Type B pancreatic cell (in vitro differentiated cells): ENCODE measurements around the gene INSIG2. TPM values are rescaled to one million over a fixed set of nuclear protein-coding genes. Genes with fewer than 3 reads are reported as not detected.

ENCODE experiments used
- DNase-seq: peaks from one replicate; pipeline ENCODE4 v3.0.0; 2021; ENCODE audit warnings: mixed read lengths; ENCODE audit not compliant: unreplicated experiment; ENCODE audit errors: extremely low spot score
- H3K27ac Mint-ChIP-seq: 2 replicates; pipeline ENCODE4 v1.8.0; 2021; ENCODE audit warnings: mild to moderate bottlenecking, mixed read lengths
- H3K27me3 Mint-ChIP-seq: 2 replicates; pipeline ENCODE4 v1.8.0; 2021; ENCODE audit warnings: mixed read lengths
- H3K36me3 Mint-ChIP-seq: 2 replicates; pipeline ENCODE4 v1.8.0; 2021; ENCODE audit warnings: mixed read lengths
- H3K4me1 Mint-ChIP-seq: one replicate; pipeline ENCODE4 v1.8.0; 2021; ENCODE audit warnings: mixed read lengths; ENCODE audit not compliant: unreplicated experiment
- H3K4me3 Mint-ChIP-seq: 2 replicates; pipeline ENCODE4 v1.8.0; 2021; ENCODE audit warnings: mild to moderate bottlenecking, mixed read lengths
- H3K9me3 Mint-ChIP-seq: 2 replicates; pipeline ENCODE4 v1.8.0; 2021; ENCODE audit warnings: mixed read lengths
- total RNA-seq: library from RNA; stranded (reverse); gene quantifications from 2 replicates; pipeline ENCODE4 v1.2.1, GENCODE V29; 2021; ENCODE audit warnings: low replicate concordance
- TF ChIP-seq, protein P1 (sequence below): fragments of 200-600 bp; sonication (generic); conservative IDR thresholded peaks from 2 replicates; pipeline ENCODE4 v1.5.0; 2021; ENCODE audit warnings: antibody characterized with exemption, mild to moderate bottlenecking

Gene INSIG2
- total RNA-seq, 1 donor from 2014 or later: 18.7 TPM

DNA sequence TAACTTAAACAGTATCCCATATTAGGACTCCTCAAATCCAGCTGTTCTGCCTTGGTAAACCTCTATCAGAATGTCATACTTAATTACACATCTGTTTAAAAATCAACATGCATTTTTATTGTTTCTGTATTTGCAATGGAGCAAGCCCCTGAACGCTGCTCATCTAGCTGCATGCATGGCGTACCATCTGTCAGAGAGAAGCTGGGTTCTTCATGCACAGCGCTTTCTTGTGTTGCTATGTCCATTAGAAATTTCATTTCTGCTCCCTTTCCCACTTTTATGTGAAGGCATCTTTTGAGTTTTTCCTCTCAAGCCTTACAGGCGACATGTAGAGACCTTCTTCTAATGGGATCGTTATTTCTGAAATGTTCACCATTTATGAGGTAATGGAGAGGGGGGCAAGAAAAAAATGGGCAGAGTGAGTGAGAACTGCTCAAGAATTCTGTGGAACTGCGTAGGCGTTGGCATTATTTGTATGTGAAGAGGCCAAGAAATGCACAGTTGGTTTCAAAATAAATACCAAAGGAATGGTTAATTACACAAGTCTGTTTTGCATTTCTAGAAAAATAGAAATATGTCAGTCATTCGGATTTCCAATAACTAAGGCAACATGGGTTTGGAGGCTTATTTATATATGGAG lies 31.6 kb downstream of the INSIG2 start:
- no peak overlapping the region for H3K27ac Mint-ChIP-seq
- H3K4me3 Mint-ChIP-seq: no peak overlapping the region
- no peak for DNase-seq
- H3K9me3 Mint-ChIP-seq: no peaks in the 10 kb centered on the region
- H3K27me3 Mint-ChIP-seq: no peaks in the 10 kb centered on the region
- H3K36me3 Mint-ChIP-seq: no peaks in the 10 kb centered on the region
- TF ChIP-seq, protein P1, sequence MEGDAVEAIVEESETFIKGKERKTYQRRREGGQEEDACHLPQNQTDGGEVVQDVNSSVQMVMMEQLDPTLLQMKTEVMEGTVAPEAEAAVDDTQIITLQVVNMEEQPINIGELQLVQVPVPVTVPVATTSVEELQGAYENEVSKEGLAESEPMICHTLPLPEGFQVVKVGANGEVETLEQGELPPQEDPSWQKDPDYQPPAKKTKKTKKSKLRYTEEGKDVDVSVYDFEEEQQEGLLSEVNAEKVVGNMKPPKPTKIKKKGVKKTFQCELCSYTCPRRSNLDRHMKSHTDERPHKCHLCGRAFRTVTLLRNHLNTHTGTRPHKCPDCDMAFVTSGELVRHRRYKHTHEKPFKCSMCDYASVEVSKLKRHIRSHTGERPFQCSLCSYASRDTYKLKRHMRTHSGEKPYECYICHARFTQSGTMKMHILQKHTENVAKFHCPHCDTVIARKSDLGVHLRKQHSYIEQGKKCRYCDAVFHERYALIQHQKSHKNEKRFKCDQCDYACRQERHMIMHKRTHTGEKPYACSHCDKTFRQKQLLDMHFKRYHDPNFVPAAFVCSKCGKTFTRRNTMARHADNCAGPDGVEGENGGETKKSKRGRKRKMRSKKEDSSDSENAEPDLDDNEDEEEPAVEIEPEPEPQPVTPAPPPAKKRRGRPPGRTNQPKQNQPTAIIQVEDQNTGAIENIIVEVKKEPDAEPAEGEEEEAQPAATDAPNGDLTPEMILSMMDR: no peak
- peaks cover 8% of the 10 kb centered on the region for H3K4me1 Mint-ChIP-seq

DNA sequence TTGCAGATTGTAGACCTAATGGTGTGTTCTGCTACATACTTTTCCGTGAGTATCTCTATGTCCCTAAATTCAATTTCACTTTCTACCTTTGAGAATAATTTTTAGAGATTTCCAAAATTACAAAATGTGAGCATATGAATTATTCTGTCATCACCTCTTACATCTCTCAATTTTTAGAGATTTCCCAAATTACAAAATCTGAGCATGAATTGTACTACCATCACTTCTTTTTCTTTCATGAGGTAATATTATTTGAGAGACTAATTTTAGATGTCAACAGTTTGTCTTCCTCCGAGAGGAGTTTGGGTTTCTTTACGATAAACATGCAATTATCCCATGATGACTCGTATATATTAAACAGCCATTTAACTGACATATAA lies 32.1 kb downstream of the INSIG2 start:
- Mint-ChIP-seq H3K27ac (no peak overlapping the region), H3K27me3 (no peaks in the 10 kb centered on the region), H3K36me3 (no peaks in the 10 kb centered on the region), H3K4me3 (no peak overlapping the region), H3K9me3 (no peaks in the 10 kb centered on the region), H3K4me1 (peaks cover 8% of the 10 kb centered on the region)
- TF ChIP-seq, protein P1: no peak
- DNase-seq: no peak

DNA sequence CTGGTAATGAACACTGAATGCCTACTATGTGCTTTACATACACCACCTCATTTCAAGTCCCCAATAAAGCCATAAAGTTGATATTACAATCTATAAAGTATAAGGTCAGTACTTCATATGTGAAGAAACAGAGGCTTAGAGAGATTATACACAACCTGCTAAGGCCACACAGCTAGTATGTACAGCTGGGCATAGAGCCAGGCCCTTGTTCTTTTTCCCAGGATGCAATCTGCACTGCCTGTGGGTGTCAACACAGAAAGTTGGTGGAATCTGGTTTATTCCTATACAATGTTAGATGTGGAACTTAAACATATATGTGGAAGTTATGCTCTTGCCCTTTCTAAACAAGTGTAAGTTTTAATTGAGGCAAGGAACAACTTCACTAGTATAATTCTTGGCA lies 32.8 kb downstream of the INSIG2 start:
- Mint-ChIP-seq H3K4me3 (no peak overlapping the region), H3K9me3 (no peaks in the 10 kb centered on the region), H3K27ac (no peak overlapping the region), H3K36me3 (no peaks in the 10 kb centered on the region), H3K4me1 (peaks cover 8% of the 10 kb centered on the region), H3K27me3 (no peaks in the 10 kb centered on the region)
- TF ChIP-seq, protein P1: no peak
- DNase-seq: no peak

DNA sequence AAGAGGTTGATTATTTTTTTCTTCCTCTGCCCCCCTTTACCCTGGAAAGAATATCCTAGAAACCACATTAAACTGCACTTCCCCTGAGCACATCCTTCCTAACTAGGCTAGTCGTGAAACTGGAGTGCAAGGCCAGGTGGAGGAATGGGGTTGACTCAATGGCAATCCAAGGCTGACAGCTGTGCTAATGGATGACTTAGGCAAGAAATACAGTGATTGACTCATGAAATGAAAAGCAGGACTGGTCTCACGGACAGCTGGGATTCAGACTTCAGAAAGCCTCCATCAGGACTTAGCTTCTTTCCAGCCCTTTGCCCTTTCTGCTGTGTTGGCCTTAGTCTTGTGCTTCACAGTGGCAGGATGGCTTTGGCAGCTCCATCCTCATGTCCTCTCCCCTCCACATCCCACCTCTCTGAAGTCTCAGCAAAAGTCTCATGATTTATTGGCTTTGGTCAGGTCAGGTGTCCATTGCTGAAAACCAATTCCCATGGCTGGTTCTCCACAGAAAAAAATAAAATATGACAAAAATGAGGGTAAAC lies 33.8 kb downstream of the INSIG2 start:
- TF ChIP-seq, protein P1: no peak
- H3K27me3 Mint-ChIP-seq: no peaks in the 10 kb centered on the region
- DNase-seq: no peak
- peak overlapping the region; percentile 44 for H3K27ac Mint-ChIP-seq
- no peaks in the 10 kb centered on the region for H3K36me3 Mint-ChIP-seq
- no peak overlapping the region for H3K4me3 Mint-ChIP-seq
- peaks cover 8% of the 10 kb centered on the region for H3K4me1 Mint-ChIP-seq
- no peaks in the 10 kb centered on the region for H3K9me3 Mint-ChIP-seq

DNA sequence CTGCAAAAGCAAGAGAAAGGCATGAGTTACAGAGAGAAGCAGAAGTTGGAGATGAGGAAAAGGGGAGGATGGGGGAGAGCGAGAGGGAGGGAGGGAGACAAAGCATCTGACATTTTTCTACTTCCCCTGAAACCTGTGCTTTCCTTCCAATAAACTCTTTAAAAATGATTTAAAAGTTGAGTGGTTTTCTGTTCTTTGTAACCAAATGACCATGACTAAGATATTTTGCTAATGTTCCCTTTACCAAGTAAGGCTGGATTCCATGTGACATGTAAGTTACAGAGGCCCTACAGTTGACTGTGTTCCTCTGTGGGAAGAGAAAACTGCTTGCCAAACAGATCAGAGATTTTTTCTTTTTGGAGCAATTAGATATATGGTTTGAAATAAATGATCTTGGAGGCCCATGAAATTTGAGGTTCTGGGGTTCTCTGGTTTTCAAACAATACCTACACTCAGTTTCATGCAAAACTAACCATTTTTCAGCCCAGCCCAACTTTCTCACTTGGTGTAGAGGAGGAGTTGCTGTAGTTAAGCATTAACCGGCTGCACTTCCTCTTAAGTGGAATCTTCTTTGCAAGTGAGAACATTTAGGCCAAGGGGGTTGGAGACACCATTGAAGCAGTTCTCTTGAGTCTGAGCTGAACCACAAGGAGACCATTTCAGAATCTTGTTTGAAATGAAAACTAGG lies 34.5 kb downstream of the INSIG2 start:
- Mint-ChIP-seq H3K27ac (peak overlapping the region; percentile 44), H3K4me1 (peaks cover 8% of the 10 kb centered on the region), H3K9me3 (no peaks in the 10 kb centered on the region), H3K27me3 (no peaks in the 10 kb centered on the region), H3K4me3 (no peak overlapping the region), H3K36me3 (no peaks in the 10 kb centered on the region)
- TF ChIP-seq, protein P1: no peak
- no peak for DNase-seq
